A549 (cell line): Measurements from ENCODE around the gene FLVCR2. TPM values are rescaled to one million over a fixed set of nuclear protein-coding genes. Genes with fewer than 3 reads are reported as not detected.

Source experiments
- ATAC-seq, 2 experiments: fragments of 200-7000 bp in 1 of 2; fragments of >200 bp in 1 of 2; cut with Nextera tagmentation in 1 of 2; cut with Tn5 transposase in 1 of 2; 3 replicates each; pipeline versions ENCODE4 v1.8.0 to v1.9.1; 2018 to 2020; ENCODE audit warnings: mild to moderate bottlenecking in 1 of 2, moderate library complexity in 1 of 2
- CTCF ChIA-PET: fragments of 300-600 bp; sonication (Branson Sonifier 250); formaldehyde crosslinking; extraction: SDS; loops from one replicate; lab custom pipeline; 2021; ENCODE audit warnings: antibody characterized with exemption, inconsistent platforms; lab: Yijun Ruan, JAX
- POLR2A ChIA-PET: fragments of 350-600 bp; formaldehyde crosslinking; extraction: SDS; loops from one replicate; lab custom pipeline; 2021; ENCODE audit warnings: antibody characterized with exemption, inconsistent platforms; lab: Yijun Ruan, JAX
- DNase-seq, 2 experiments: peaks; one replicate each; pipeline versions ENCODE4 v3.0.0 to v3.0.0-alpha.2; 2011 to 2016; ENCODE audit warnings: low read depth in 1 of 2, low spot score in 1 of 2
- FAIRE-seq: peaks from 2 replicates; lab custom pipeline; 2011; peaks lifted over from hg19 to GRCh38; lab: Jason Lieb, UNC
- H3K27ac ChIP-seq, 2 experiments: fragments of >200 bp; sonication (Bioruptor Twin); formaldehyde crosslinking; 3 replicates each; pipeline ENCODE4 v1.5.1; 2016 to 2017
- H3K4me1 ChIP-seq: fragments of >200 bp; sonication (Bioruptor Twin); formaldehyde crosslinking; 3 replicates; pipeline ENCODE4 v1.6.1; 2016
- H3K4me2 ChIP-seq: fragments of >200 bp; sonication (Bioruptor Twin); formaldehyde crosslinking; 3 replicates; pipeline ENCODE4 v1.6.1; 2016
- H3K4me3 ChIP-seq: fragments of >200 bp; sonication (Bioruptor Twin); formaldehyde crosslinking; 3 replicates; pipeline ENCODE4 v1.5.1; 2016
- H3K9me3 ChIP-seq: fragments of >200 bp; sonication (Bioruptor Twin); formaldehyde crosslinking; 3 replicates; pipeline ENCODE4 v1.6.1; 2016
- CBX2 ChIP-seq: fragments of 200-600 bp; sonication (generic); IDR thresholded peaks from 2 replicates; pipeline ENCODE4 v1.6.1; 2016; ENCODE audit warnings: low read depth, mild to moderate bottlenecking, borderline replicate concordance
- CBX8 ChIP-seq: fragments of 200-600 bp; sonication (generic); IDR thresholded peaks from 2 replicates; pipeline ENCODE4 v1.6.1; 2016
- EHF ChIP-seq: fragments of 250-450 bp; sonication (Bioruptor Pico); IDR thresholded peaks from 2 replicates; pipeline ENCODE4 v1.5.0; 2020; ENCODE audit warnings: mild to moderate bottlenecking
- EP300 ChIP-seq, 2 experiments: fragments of >200 bp; sonication (Bioruptor Twin); formaldehyde crosslinking; IDR thresholded peaks; 2 replicates in 1 of 2; 3 replicates in 1 of 2; pipeline ENCODE4 v1.6.1; 2016 to 2017
- ESRRA ChIP-seq: fragments of 150-350 bp; IDR thresholded peaks from 2 replicates; pipeline ENCODE4 v1.6.1; 2014; ENCODE audit warnings: mild to moderate bottlenecking, low read length, borderline replicate concordance
- FOSL2 ChIP-seq, 2 experiments: fragments of 450-650 bp in 1 of 2; fragments of >200 bp in 1 of 2; sonication (Bioruptor Twin) in 1 of 2; formaldehyde crosslinking; IDR thresholded peaks; 2 replicates each; pipeline versions ENCODE4 v1.5.0 to v1.6.1; 2016 to 2020; ENCODE audit warnings: mild to moderate bottlenecking in 1 of 2, moderate library complexity in 1 of 2
- FOXS1 ChIP-seq: fragments of 250-450 bp; sonication (Bioruptor Pico); IDR thresholded peaks from 2 replicates; pipeline ENCODE4 v1.5.0; 2020; ENCODE audit warnings: mild to moderate bottlenecking, moderate library complexity
- HEYL ChIP-seq: fragments of 250-450 bp; sonication (Bioruptor Pico); IDR thresholded peaks from 2 replicates; pipeline ENCODE4 v1.8.0; 2021; ENCODE audit warnings: mild to moderate bottlenecking, moderate library complexity
- HOXA7 ChIP-seq: fragments of 250-450 bp; sonication (Bioruptor Pico); IDR thresholded peaks from 2 replicates; pipeline ENCODE4 v1.5.0; 2020; ENCODE audit warnings: mild to moderate bottlenecking, moderate library complexity
- MAFK ChIP-seq: fragments of 450-650 bp; IDR thresholded peaks from 2 replicates; pipeline ENCODE4 v1.6.1; 2014; ENCODE audit not compliant: partially characterized antibody
- MYC ChIP-seq: IDR thresholded peaks from 2 replicates; pipeline ENCODE4 v1.6.1; 2012; ENCODE audit warnings: mild to moderate bottlenecking, inconsistent platforms, low read length, improper control_type of control experiment, borderline replicate concordance
- NFE2L2 ChIP-seq: fragments of 150-350 bp; conservative IDR thresholded peaks from 2 replicates; pipeline ENCODE4 v1.6.1; 2014; ENCODE audit warnings: low read length
- NPAS2 ChIP-seq: fragments of 250-450 bp; sonication (Bioruptor Pico); IDR thresholded peaks from 2 replicates; pipeline ENCODE4 v1.8.0; 2022; ENCODE audit warnings: mild to moderate bottlenecking, moderate library complexity, borderline replicate concordance
- POLR2A ChIP-seq: IDR thresholded peaks from 2 replicates; pipeline ENCODE4 v1.6.1; 2012; ENCODE audit warnings: mild to moderate bottlenecking, low read length
- ZFP36 ChIP-seq: fragments of 450-650 bp; IDR thresholded peaks from 2 replicates; pipeline ENCODE4 v1.6.1; 2014; ENCODE audit warnings: borderline replicate concordance; ENCODE audit not compliant: partially characterized antibody
- WGBS: methylation state at CpG from one replicate; pipeline ENCODE4 v1.1.6; 2017; ENCODE audit errors: missing lambda C conversion rate; 5-methylcytosine and 5-hydroxymethylcytosine counted together
- polyA plus RNA-seq, 4 experiments: library from polyadenylated mRNA; depleted of rRNA in 3 of 4; stranded (reverse); fragments of >200 nt; fragmentation: RNase III in 1 of 4; extraction: RNeasy Plus Mini Kit Qiagen cat#74134 plus additional on column Dnase treatment in 1 of 4; gene quantifications; 2 replicates in 3 of 4; 3 replicates in 1 of 4; pipeline ENCODE4 v1.2.3, GENCODE V29; 2011 to 2017
- TF ChIP-seq, protein P1 (sequence below): fragments of >200 bp; sonication (Bioruptor Twin); formaldehyde crosslinking; IDR thresholded peaks from 3 replicates; pipeline ENCODE4 v1.6.1; 2016
- TF ChIP-seq, protein P2 (sequence below): IDR thresholded peaks from 2 replicates; pipeline ENCODE4 v1.6.1; 2012; ENCODE audit warnings: low read depth, borderline replicate concordance
- TF ChIP-seq, protein P3 (sequence below): IDR thresholded peaks from 2 replicates; pipeline ENCODE4 v1.6.1; 2012
- TF ChIP-seq, protein P4 (sequence below): fragments of >200 bp; sonication (Bioruptor Twin); formaldehyde crosslinking; IDR thresholded peaks from 2 replicates; pipeline ENCODE4 v1.6.1; 2016
- TF ChIP-seq, protein P5 (sequence below): fragments of 200-600 bp; sonication (generic); IDR thresholded peaks from 2 replicates; pipeline ENCODE4 v1.6.1; 2016; ENCODE audit warnings: antibody characterized with exemption, mild to moderate bottlenecking, moderate library complexity
- TF ChIP-seq, protein P6 (sequence below): fragments of 250-450 bp; sonication (Bioruptor Pico); IDR thresholded peaks from 2 replicates; pipeline ENCODE4 v1.5.0; 2020; ENCODE audit warnings: low read depth, mild to moderate bottlenecking, moderate library complexity

FLVCR2 gene
- polyA plus RNA-seq, 2 of the 4 experiments (the other 2 are of a cell fraction), result 3.8 to 3.9 TPM

DNA sequence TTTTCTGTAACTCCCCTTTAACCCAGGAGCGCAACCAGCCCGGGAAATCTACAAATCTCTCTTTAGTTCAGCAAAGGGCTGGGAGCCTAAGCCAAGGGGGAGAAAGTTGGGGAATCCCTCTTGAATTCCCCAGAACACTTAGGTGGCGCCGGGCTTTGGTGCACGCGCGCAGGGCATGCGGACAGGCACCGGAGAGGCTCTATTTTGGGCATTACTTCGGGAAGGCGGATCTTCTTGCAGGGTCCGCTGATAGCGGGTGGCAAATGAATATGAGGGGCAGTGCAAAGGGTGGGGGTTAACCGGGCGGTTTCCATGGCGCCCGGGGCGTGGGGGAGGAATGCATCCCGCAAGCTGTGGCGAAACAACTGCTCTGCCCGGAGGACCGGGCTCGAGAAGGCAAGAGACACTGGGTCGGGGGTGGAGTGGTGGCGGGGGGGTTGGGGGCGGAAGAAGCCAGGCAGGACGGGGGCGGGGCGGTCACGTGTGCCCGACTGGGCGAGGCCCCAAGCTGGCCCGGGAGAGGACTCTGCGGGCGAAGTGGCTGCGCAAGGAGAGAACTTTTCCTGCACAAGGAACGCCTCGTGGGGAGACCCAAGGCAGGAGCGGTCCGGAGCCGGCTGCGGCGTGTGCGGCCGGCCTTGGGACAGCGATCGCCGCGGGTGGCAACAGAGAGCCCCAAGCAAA is at the start of gene FLVCR2 (continued):
- TF ChIP-seq FOSL2 (IDR thresholded peaks at IDR 0.05) (no peak), FOSL2 (CRISPR knock-in tag; IDR thresholded peaks at IDR 0.05) (no peak), HOXA7 (CRISPR knock-in tag) (no peak), FOXS1 (CRISPR knock-in tag) (no peak), NFE2L2 (no peak), EP300 (IDR thresholded peaks at IDR 0.05) (no peak), ESRRA (no peak), CBX2 (no peak), NPAS2 (no peak), MAFK (no peak), ZFP36 (no peak)
- TF ChIP-seq, protein P1, sequence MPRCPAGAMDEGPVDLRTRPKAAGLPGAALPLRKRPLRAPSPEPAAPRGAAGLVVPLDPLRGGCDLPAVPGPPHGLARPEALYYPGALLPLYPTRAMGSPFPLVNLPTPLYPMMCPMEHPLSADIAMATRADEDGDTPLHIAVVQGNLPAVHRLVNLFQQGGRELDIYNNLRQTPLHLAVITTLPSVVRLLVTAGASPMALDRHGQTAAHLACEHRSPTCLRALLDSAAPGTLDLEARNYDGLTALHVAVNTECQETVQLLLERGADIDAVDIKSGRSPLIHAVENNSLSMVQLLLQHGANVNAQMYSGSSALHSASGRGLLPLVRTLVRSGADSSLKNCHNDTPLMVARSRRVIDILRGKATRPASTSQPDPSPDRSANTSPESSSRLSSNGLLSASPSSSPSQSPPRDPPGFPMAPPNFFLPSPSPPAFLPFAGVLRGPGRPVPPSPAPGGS, result no peak
- TF ChIP-seq, protein P2, sequence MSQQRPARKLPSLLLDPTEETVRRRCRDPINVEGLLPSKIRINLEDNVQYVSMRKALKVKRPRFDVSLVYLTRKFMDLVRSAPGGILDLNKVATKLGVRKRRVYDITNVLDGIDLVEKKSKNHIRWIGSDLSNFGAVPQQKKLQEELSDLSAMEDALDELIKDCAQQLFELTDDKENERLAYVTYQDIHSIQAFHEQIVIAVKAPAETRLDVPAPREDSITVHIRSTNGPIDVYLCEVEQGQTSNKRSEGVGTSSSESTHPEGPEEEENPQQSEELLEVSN, result 0 out of 2 replicates have a peak, but pooled peaks have one; percentile 32
- TF ChIP-seq, protein P3, sequence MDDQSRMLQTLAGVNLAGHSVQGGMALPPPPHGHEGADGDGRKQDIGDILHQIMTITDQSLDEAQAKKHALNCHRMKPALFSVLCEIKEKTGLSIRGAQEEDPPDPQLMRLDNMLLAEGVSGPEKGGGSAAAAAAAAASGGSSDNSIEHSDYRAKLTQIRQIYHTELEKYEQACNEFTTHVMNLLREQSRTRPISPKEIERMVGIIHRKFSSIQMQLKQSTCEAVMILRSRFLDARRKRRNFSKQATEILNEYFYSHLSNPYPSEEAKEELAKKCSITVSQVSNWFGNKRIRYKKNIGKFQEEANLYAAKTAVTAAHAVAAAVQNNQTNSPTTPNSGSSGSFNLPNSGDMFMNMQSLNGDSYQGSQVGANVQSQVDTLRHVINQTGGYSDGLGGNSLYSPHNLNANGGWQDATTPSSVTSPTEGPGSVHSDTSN, result no peak
- TF ChIP-seq, protein P4, sequence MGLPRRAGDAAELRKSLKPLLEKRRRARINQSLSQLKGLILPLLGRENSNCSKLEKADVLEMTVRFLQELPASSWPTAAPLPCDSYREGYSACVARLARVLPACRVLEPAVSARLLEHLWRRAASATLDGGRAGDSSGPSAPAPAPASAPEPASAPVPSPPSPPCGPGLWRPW, result no peak
- TF ChIP-seq, protein P5, sequence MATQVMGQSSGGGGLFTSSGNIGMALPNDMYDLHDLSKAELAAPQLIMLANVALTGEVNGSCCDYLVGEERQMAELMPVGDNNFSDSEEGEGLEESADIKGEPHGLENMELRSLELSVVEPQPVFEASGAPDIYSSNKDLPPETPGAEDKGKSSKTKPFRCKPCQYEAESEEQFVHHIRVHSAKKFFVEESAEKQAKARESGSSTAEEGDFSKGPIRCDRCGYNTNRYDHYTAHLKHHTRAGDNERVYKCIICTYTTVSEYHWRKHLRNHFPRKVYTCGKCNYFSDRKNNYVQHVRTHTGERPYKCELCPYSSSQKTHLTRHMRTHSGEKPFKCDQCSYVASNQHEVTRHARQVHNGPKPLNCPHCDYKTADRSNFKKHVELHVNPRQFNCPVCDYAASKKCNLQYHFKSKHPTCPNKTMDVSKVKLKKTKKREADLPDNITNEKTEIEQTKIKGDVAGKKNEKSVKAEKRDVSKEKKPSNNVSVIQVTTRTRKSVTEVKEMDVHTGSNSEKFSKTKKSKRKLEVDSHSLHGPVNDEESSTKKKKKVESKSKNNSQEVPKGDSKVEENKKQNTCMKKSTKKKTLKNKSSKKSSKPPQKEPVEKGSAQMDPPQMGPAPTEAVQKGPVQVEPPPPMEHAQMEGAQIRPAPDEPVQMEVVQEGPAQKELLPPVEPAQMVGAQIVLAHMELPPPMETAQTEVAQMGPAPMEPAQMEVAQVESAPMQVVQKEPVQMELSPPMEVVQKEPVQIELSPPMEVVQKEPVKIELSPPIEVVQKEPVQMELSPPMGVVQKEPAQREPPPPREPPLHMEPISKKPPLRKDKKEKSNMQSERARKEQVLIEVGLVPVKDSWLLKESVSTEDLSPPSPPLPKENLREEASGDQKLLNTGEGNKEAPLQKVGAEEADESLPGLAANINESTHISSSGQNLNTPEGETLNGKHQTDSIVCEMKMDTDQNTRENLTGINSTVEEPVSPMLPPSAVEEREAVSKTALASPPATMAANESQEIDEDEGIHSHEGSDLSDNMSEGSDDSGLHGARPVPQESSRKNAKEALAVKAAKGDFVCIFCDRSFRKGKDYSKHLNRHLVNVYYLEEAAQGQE, result no peak
- TF ChIP-seq, all 56 proteins: peak for 9

DNA sequence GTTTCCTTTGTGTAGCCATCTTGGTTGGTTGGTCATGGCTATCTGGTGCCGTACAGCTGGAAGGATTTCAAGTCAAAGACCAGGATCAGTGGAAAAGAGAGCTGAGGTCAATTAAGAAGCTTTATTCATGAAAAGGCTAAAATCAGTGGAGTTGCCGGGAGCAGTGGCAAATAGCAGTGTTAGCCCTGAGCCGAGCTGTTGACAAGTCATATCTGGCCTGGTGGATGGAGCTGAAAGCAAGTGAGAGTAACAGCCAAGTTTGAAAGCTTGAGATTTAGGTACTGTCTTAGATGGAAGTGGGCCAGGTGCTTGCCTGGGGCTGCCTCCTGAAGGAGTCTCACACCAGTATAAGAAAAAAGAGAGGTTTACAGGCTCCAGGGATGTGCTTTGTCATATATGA is 47.2 kb upstream of the FLVCR2 start:
- CTCF ChIA-PET, result interaction anchor here (0.9 to 6.5 kb wide), 7 partner anchors 15 to 223 kb away, joined by 3 to 50 read pairs (median 4); no protein-coding TSS in a partner anchor
- Histone ChIP-seq H3K9me3 (no peaks in the 10 kb centered on the region), H3K4me1 (peaks cover 50% of the 10 kb centered on the region)
- 77% methylated on average over 3 of the region's 3 CpGs for WGBS
- TF ChIP-seq HEYL (CRISPR knock-in tag) (no peak), POLR2A (no peak), MYC (no peak), EHF (0 out of 2 replicates have a peak, but pooled peaks have one; percentile 62), CBX8 (no peak)
- TF ChIP-seq, protein P6, sequence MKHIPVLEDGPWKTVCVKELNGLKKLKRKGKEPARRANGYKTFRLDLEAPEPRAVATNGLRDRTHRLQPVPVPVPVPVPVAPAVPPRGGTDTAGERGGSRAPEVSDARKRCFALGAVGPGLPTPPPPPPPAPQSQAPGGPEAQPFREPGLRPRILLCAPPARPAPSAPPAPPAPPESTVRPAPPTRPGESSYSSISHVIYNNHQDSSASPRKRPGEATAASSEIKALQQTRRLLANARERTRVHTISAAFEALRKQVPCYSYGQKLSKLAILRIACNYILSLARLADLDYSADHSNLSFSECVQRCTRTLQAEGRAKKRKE, result peak; percentile 39; the same call in 1 of the 2 replicates
- TF ChIP-seq, all 56 proteins: peak for 2
- peak; percentile 7 for FAIRE-seq
- POLR2A ChIA-PET, result interaction anchor here (1.2 kb wide), 1 partner anchor 42 kb away, joined by 4 read pairs; no protein-coding TSS in a partner anchor
- Histone ChIP-seq H3K4me3 (no peak overlapping the region), H3K27ac (peak overlapping the region; percentile 93 to 96), H3K4me2 (peak overlapping the region; percentile 62)
- no peak for DNase-seq
- ATAC-seq, result peak in 1 of 2 experiments; percentile 2; a peak in 2 of 6 replicates
